Measurements from ENCODE around the gene CES2. TPM values are rescaled to one million over a fixed set of nuclear protein-coding genes. Genes with fewer than 3 reads are reported as not detected.

The CES2 gene
- total and polyA plus RNA-seq, 2 donors (not counting 1 experiment from before 2014, with no cell fraction given), result 23.5 to 47.8 TPM

DNA sequence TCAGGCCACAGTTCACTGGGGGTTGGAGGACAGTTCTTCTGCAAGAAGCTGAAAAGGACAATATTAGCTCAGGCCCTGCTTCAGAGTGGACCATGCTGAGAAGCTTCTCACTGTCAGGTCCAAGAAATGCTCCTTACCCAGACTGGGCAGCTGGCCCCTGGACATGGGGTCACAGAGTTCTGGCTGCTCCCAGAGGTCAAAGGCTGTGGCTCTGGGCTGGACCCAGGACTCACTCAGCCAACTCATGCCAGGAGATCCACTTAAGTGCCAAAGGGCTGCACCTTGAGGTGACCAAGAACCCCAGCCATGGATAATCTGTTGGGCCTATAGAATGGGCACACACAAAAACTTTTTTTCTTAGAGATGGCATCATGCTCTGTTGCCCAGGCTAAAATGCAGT is 4.0 kb downstream of the CES2 start:
- peaks cover 14% of the 10 kb centered on the region for H4K20me1 ChIP-seq (ENCODE audit: control insufficient read depth, insufficient read depth, low read length, poor library complexity, severe bottlenecking)
- no peak overlapping the region for H3K4me2 ChIP-seq (replicated peaks; ENCODE audit: low read depth, low read length, poor library complexity, severe bottlenecking)
- H3K4me1 ChIP-seq (ENCODE audit: control insufficient read depth in 2 of 2, insufficient read depth in 2 of 2, low read length in 2 of 2), result peaks cover 11 to 16% of the 10 kb centered on the region in 2 donors
- H3K27me3 Mint-ChIP-seq, result no peaks in the 10 kb centered on the region
- no peaks in the 10 kb centered on the region for H3K27me3 ChIP-seq (replicated peaks in 1 of 4; ENCODE audit: control extremely low read depth in 1 of 4, control insufficient read depth in 3 of 4, insufficient read depth in 4 of 4, low read length in 3 of 4)
- no peak overlapping the region for H3K27ac Mint-ChIP-seq
- TF ChIP-seq, protein P1, sequence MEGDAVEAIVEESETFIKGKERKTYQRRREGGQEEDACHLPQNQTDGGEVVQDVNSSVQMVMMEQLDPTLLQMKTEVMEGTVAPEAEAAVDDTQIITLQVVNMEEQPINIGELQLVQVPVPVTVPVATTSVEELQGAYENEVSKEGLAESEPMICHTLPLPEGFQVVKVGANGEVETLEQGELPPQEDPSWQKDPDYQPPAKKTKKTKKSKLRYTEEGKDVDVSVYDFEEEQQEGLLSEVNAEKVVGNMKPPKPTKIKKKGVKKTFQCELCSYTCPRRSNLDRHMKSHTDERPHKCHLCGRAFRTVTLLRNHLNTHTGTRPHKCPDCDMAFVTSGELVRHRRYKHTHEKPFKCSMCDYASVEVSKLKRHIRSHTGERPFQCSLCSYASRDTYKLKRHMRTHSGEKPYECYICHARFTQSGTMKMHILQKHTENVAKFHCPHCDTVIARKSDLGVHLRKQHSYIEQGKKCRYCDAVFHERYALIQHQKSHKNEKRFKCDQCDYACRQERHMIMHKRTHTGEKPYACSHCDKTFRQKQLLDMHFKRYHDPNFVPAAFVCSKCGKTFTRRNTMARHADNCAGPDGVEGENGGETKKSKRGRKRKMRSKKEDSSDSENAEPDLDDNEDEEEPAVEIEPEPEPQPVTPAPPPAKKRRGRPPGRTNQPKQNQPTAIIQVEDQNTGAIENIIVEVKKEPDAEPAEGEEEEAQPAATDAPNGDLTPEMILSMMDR (IDR thresholded peaks at IDR 0.05), result no peak
- TF ChIP-seq EZH2 (IDR thresholded peaks at IDR 0.05; ENCODE audit: borderline replicate concordance, insufficient read depth, low read depth, low read length, poor library complexity, severe bottlenecking), result no peak
- peaks cover 9% of the 10 kb centered on the region for H3K79me2 ChIP-seq (ENCODE audit: control insufficient read depth, insufficient read depth, low read length)
- intact Hi-C loops (cut with micrococcal nuclease), result no loop called here
- no peak for DNase-seq
- ChIA-PET CTCF (interaction anchor here (1.0 kb wide), 1 partner anchor 8 kb away, joined by 3 read pairs; no protein-coding TSS in a partner anchor), POLR2A (interaction anchor here (0.5 kb wide), 1 partner anchor 473 kb away, joined by 3 read pairs; no protein-coding TSS in a partner anchor)
- peaks cover 25% of the 10 kb centered on the region for H3K4me1 Mint-ChIP-seq
- H2AFZ ChIP-seq (ENCODE audit: insufficient read depth, low read depth, low read length, poor library complexity, severe bottlenecking), result no peak overlapping the region
- no peaks in the 10 kb centered on the region for H3K9me3 ChIP-seq (ENCODE audit: control extremely low read depth in 1 of 3, control insufficient read depth in 2 of 3, insufficient read depth in 1 of 3, low read length in 2 of 3)
- no peak overlapping the region for H3K4me3 Mint-ChIP-seq
- no peak overlapping the region for H3K4me3 ChIP-seq (ENCODE audit: control extremely low read depth in 1 of 5, extremely low read depth in 1 of 5, insufficient read depth in 1 of 5, low read depth in 2 of 5, low read length in 4 of 5)
- no peak overlapping the region for H3K9ac ChIP-seq (ENCODE audit: low read length)
- peaks cover 0 to 46% of the 10 kb centered on the region in 2 experiments for H3K36me3 ChIP-seq (replicated peaks in 1 of 2; ENCODE audit: control extremely low read depth in 1 of 2, control insufficient read depth in 1 of 2, extremely low read depth in 1 of 2, insufficient read depth in 2 of 2, low read length in 1 of 2)
- no peaks in the 10 kb centered on the region for H3K9me3 Mint-ChIP-seq (ENCODE audit: insufficient read depth)
- no peak overlapping the region for H3K27ac ChIP-seq (ENCODE audit: low read length in 2 of 2)
- ATAC-seq (ENCODE audit: low read depth), result no peak

DNA sequence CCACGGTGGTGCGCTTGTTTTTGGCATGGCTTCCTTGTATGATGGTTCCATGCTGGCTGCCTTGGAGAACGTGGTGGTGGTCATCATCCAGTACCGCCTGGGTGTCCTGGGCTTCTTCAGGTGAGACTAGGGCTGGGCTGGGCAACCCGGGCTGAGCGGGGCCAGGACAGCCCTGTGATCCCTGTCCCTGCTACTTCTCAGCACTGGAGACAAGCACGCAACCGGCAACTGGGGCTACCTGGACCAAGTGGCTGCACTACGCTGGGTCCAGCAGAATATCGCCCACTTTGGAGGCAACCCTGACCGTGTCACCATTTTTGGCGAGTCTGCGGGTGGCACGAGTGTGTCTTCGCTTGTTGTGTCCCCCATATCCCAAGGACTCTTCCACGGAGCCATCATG is 4.9 kb downstream of the CES2 start:
- Mint-ChIP-seq H3K27me3 (no peaks in the 10 kb centered on the region), H3K4me3 (no peak overlapping the region), H3K4me1 (peaks cover 19% of the 10 kb centered on the region), H3K9me3 (ENCODE audit: insufficient read depth) (no peaks in the 10 kb centered on the region), H3K27ac (no peak overlapping the region)
- Histone ChIP-seq H3K36me3 (replicated peaks in 1 of 2; ENCODE audit: control extremely low read depth in 1 of 2, control insufficient read depth in 1 of 2, extremely low read depth in 1 of 2, insufficient read depth in 2 of 2, low read length in 1 of 2) (peaks cover 0 to 46% of the 10 kb centered on the region in 2 experiments), H3K27me3 (replicated peaks in 1 of 4; ENCODE audit: control extremely low read depth in 1 of 4, control insufficient read depth in 3 of 4, insufficient read depth in 4 of 4, low read length in 3 of 4) (no peaks in the 10 kb centered on the region), H3K79me2 (ENCODE audit: control insufficient read depth, insufficient read depth, low read length) (peaks cover 3% of the 10 kb centered on the region), H2AFZ (ENCODE audit: insufficient read depth, low read depth, low read length, poor library complexity, severe bottlenecking) (no peak overlapping the region), H3K9ac (ENCODE audit: low read length) (no peak overlapping the region), H3K9me3 (ENCODE audit: control extremely low read depth in 1 of 3, control insufficient read depth in 2 of 3, insufficient read depth in 1 of 3, low read length in 2 of 3) (no peaks in the 10 kb centered on the region), H3K4me3 (ENCODE audit: control extremely low read depth in 1 of 5, extremely low read depth in 1 of 5, insufficient read depth in 1 of 5, low read depth in 2 of 5, low read length in 4 of 5) (no peak overlapping the region), H3K4me1 (ENCODE audit: control insufficient read depth in 2 of 2, insufficient read depth in 2 of 2, low read length in 2 of 2) (peaks cover 8 to 13% of the 10 kb centered on the region in 2 donors), H3K27ac (ENCODE audit: low read length in 2 of 2) (no peak overlapping the region), H3K4me2 (replicated peaks; ENCODE audit: low read depth, low read length, poor library complexity, severe bottlenecking) (no peak overlapping the region), H4K20me1 (ENCODE audit: control insufficient read depth, insufficient read depth, low read length, poor library complexity, severe bottlenecking) (peaks cover 13% of the 10 kb centered on the region)
- ChIA-PET CTCF (no interaction called here), POLR2A (no interaction called here)
- 98% methylated on average over 16 of the region's 16 CpGs for WGBS (ENCODE audit: insufficient coverage)
- TF ChIP-seq, protein P1 (IDR thresholded peaks at IDR 0.05), result no peak
- no peak for TF ChIP-seq EZH2 (IDR thresholded peaks at IDR 0.05; ENCODE audit: borderline replicate concordance, insufficient read depth, low read depth, low read length, poor library complexity, severe bottlenecking)
- intact Hi-C loops (cut with micrococcal nuclease), result no loop called here
- DNase-seq (no peak), ATAC-seq (ENCODE audit: low read depth) (no peak)

Measured in B cell (primary cell).